ENCODE data around the gene TBX1.

Gene TBX1

DNA sequence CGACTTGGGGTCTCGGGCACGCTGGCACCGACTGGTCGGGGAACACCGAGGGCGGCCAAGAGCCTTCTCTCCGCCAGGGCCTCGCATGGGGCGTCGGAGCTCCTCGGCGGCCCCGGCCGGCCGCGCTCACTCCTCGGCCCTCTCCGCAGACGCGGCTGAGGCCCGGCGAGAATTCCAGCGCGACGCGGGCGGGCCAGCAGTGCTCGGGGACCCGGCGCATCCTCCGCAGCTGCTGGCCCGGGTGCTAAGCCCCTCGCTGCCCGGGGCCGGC is 5.6 kb downstream of the TBX1 start:
- TF ChIP-seq, protein P1, sequence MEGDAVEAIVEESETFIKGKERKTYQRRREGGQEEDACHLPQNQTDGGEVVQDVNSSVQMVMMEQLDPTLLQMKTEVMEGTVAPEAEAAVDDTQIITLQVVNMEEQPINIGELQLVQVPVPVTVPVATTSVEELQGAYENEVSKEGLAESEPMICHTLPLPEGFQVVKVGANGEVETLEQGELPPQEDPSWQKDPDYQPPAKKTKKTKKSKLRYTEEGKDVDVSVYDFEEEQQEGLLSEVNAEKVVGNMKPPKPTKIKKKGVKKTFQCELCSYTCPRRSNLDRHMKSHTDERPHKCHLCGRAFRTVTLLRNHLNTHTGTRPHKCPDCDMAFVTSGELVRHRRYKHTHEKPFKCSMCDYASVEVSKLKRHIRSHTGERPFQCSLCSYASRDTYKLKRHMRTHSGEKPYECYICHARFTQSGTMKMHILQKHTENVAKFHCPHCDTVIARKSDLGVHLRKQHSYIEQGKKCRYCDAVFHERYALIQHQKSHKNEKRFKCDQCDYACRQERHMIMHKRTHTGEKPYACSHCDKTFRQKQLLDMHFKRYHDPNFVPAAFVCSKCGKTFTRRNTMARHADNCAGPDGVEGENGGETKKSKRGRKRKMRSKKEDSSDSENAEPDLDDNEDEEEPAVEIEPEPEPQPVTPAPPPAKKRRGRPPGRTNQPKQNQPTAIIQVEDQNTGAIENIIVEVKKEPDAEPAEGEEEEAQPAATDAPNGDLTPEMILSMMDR (conservative IDR thresholded peaks at IDR 0.05; ENCODE audit: low read depth, low read length), result no peak
- Histone ChIP-seq H3K36me3 (ENCODE audit: insufficient read depth) (no peaks in the 10 kb centered on the region), H3K27ac (no peak overlapping the region), H3K79me2 (ENCODE audit: insufficient read depth, low read depth) (no peaks in the 10 kb centered on the region), H3K4me3 (IDR thresholded peaks at IDR 0.05; ENCODE audit: insufficient read depth, low read depth, low read length) (no peak overlapping the region), H3K9ac (no peak overlapping the region), H3K4me1 (ENCODE audit: low read depth, poor library complexity, severe bottlenecking) (no peaks in the 10 kb centered on the region), H3K4me2 (no peak overlapping the region), H2AFZ (ENCODE audit: low read depth) (no peak overlapping the region), H3K27me3 (ENCODE audit: insufficient read depth, low read depth) (peaks cover 36% of the 10 kb centered on the region; the same call in 1 of the 2 replicates), H4K20me1 (ENCODE audit: insufficient read depth) (no peaks in the 10 kb centered on the region)

GRCh38 chr22:19766511-19767426 is 6.2 kb downstream of the TBX1 start:
- Histone ChIP-seq H3K27me3 (ENCODE audit: insufficient read depth, low read depth) (peaks cover 42% of the 10 kb centered on the region; the same call in 1 of the 2 replicates), H3K4me3 (IDR thresholded peaks at IDR 0.05; ENCODE audit: insufficient read depth, low read depth, low read length) (no peak overlapping the region), H3K9ac (no peak overlapping the region)

GRCh38 chr22:19767427-19768341 is 7.1 kb downstream of the TBX1 start:
- Histone ChIP-seq H3K27ac (no peak overlapping the region), H3K36me3 (ENCODE audit: insufficient read depth) (no peaks in the 10 kb centered on the region), H3K4me1 (ENCODE audit: low read depth, poor library complexity, severe bottlenecking) (no peaks in the 10 kb centered on the region), H3K4me3 (IDR thresholded peaks at IDR 0.05; ENCODE audit: insufficient read depth, low read depth, low read length) (no peak overlapping the region), H3K79me2 (ENCODE audit: insufficient read depth, low read depth) (no peaks in the 10 kb centered on the region), H3K4me2 (no peak overlapping the region), H2AFZ (ENCODE audit: low read depth) (no peak overlapping the region), H4K20me1 (ENCODE audit: insufficient read depth) (no peaks in the 10 kb centered on the region), H3K27me3 (ENCODE audit: insufficient read depth, low read depth) (peaks cover 51% of the 10 kb centered on the region; the same call in 1 of the 2 replicates), H3K9ac (no peak overlapping the region)
- TF ChIP-seq, protein P1 (conservative IDR thresholded peaks at IDR 0.05; ENCODE audit: low read depth, low read length), result no peak

More at GRCh38 chr22:19766511-19767426, 6.2 kb downstream of the TBX1 start:
- no peak overlapping the region for H3K27ac ChIP-seq
- no peaks in the 10 kb centered on the region for H3K79me2 ChIP-seq (ENCODE audit: insufficient read depth, low read depth)
- no peak overlapping the region for H3K4me2 ChIP-seq
- H2AFZ ChIP-seq (ENCODE audit: low read depth), result no peak overlapping the region
- H3K36me3 ChIP-seq (ENCODE audit: insufficient read depth), result no peaks in the 10 kb centered on the region
- H3K4me1 ChIP-seq (ENCODE audit: low read depth, poor library complexity, severe bottlenecking), result no peaks in the 10 kb centered on the region
- TF ChIP-seq, protein P1 (conservative IDR thresholded peaks at IDR 0.05; ENCODE audit: low read depth, low read length), result no peak
- H4K20me1 ChIP-seq (ENCODE audit: insufficient read depth), result no peaks in the 10 kb centered on the region

GRCh38 chr22:19769393-19769715 is 8.8 kb downstream of the TBX1 start:
- Histone ChIP-seq H3K27me3 (ENCODE audit: insufficient read depth, low read depth) (peaks cover 65% of the 10 kb centered on the region), H3K9ac (no peak overlapping the region), H3K4me2 (no peak overlapping the region), H3K4me3 (IDR thresholded peaks at IDR 0.05; ENCODE audit: insufficient read depth, low read depth, low read length) (no peak overlapping the region), H3K4me1 (ENCODE audit: low read depth, poor library complexity, severe bottlenecking) (no peaks in the 10 kb centered on the region), H3K79me2 (ENCODE audit: insufficient read depth, low read depth) (no peaks in the 10 kb centered on the region), H2AFZ (ENCODE audit: low read depth) (no peak overlapping the region), H3K36me3 (ENCODE audit: insufficient read depth) (no peaks in the 10 kb centered on the region), H3K27ac (no peak overlapping the region), H4K20me1 (ENCODE audit: insufficient read depth) (no peaks in the 10 kb centered on the region)
- TF ChIP-seq, protein P1 (conservative IDR thresholded peaks at IDR 0.05; ENCODE audit: low read depth, low read length), result no peak
